HepG2 (cell line): Measurements from ENCODE around the gene SALL4. TPM values are rescaled to one million over a fixed set of nuclear protein-coding genes. Genes with fewer than 3 reads are reported as not detected.

Source experiments
- ARID2 ChIP-seq: sonication (generic); formaldehyde crosslinking; IDR thresholded peaks from 2 replicates; pipeline ENCODE4 v1.8.1; 2022; ENCODE audit warnings: mild to moderate bottlenecking, missing genetic modification reagents, borderline replicate concordance
- HES4 ChIP-seq: sonication (generic); formaldehyde crosslinking; IDR thresholded peaks from 2 replicates; pipeline ENCODE4 v1.9.0; 2021; ENCODE audit warnings: mild to moderate bottlenecking, missing genetic modification reagents, borderline replicate concordance
- HMGA1 ChIP-seq: sonication (generic); formaldehyde crosslinking; conservative IDR thresholded peaks from 2 replicates; pipeline ENCODE4 v1.4.0; 2020; ENCODE audit warnings: missing genetic modification reagents
- IRF1 ChIP-seq: sonication (generic); formaldehyde crosslinking; IDR thresholded peaks from 2 replicates; pipeline ENCODE4 v1.4.0; 2020; ENCODE audit warnings: low read depth, mild to moderate bottlenecking, missing genetic modification reagents
- MYC ChIP-seq: sonication (generic); formaldehyde crosslinking; IDR thresholded peaks from 2 replicates; pipeline ENCODE4 v1.9.0; 2021; ENCODE audit warnings: missing genetic modification reagents, borderline replicate concordance
- TEAD3 ChIP-seq: optimal IDR thresholded peaks from 2 replicates; pipeline ENCODE3; 2016; ENCODE audit warnings: borderline replicate concordance
- THAP9 ChIP-seq: sonication (generic); formaldehyde crosslinking; IDR thresholded peaks from 2 replicates; pipeline ENCODE4; 2020; ENCODE audit warnings: missing genetic modification reagents, mild to moderate bottlenecking, borderline replicate concordance
- UBTF ChIP-seq: sonication (generic); formaldehyde crosslinking; IDR thresholded peaks from 2 replicates; pipeline ENCODE4 v1.4.0; 2020; ENCODE audit warnings: mild to moderate bottlenecking, missing genetic modification reagents
- ZBTB34 ChIP-seq: sonication (generic); formaldehyde crosslinking; IDR thresholded peaks from 2 replicates; pipeline ENCODE4 v1.8.0; 2022; ENCODE audit warnings: mild to moderate bottlenecking, missing genetic modification reagents
- ZNF160 ChIP-seq: sonication (generic); formaldehyde crosslinking; IDR thresholded peaks from 2 replicates; pipeline ENCODE4 v1.8.0; 2022; ENCODE audit warnings: mild to moderate bottlenecking, inconsistent platforms, missing genetic modification reagents
- ZNF232 ChIP-seq: sonication (generic); formaldehyde crosslinking; IDR thresholded peaks from 2 replicates; pipeline ENCODE4 v1.4.0; 2020; ENCODE audit warnings: missing genetic modification reagents, borderline replicate concordance
- ZNF296 ChIP-seq: sonication (generic); formaldehyde crosslinking; conservative IDR thresholded peaks from 2 replicates; pipeline ENCODE4 v1.5.0; 2020; ENCODE audit warnings: mild to moderate bottlenecking, missing genetic modification reagents
- ZNF562 ChIP-seq: sonication (generic); formaldehyde crosslinking; IDR thresholded peaks from 2 replicates; pipeline ENCODE4 v1.8.0; 2022; ENCODE audit warnings: missing genetic modification reagents, borderline replicate concordance
- ZNF713 ChIP-seq: sonication (generic); formaldehyde crosslinking; IDR thresholded peaks from 2 replicates; pipeline ENCODE4 v1.4.0; 2020; ENCODE audit warnings: mild to moderate bottlenecking, missing genetic modification reagents
- ZNF724P ChIP-seq: sonication (generic); formaldehyde crosslinking; IDR thresholded peaks from 2 replicates; pipeline ENCODE4 v1.8.0; 2022; ENCODE audit warnings: missing genetic modification reagents, borderline replicate concordance
- ZNF781 ChIP-seq: sonication (generic); formaldehyde crosslinking; IDR thresholded peaks from 2 replicates; pipeline ENCODE4 v1.5.1; 2020; ENCODE audit warnings: borderline replicate concordance, mild to moderate bottlenecking, missing genetic modification reagents; ENCODE audit errors: not compliant biosample characterization
- ZNF83 ChIP-seq: sonication (generic); formaldehyde crosslinking; IDR thresholded peaks from 2 replicates; pipeline ENCODE4 v1.4.0; 2020; ENCODE audit warnings: missing genetic modification reagents, mild to moderate bottlenecking, borderline replicate concordance
- polyA plus RNA-seq, 8 experiments: library from polyadenylated mRNA; depleted of rRNA in 3 of 8; stranded (reverse) in 7 of 8; unstranded in 1 of 8; fragments of >200 nt; fragmentation: Illumina TruSeq in 4 of 8; extraction: Trizol in 4 of 8; gene quantifications; 2 replicates each; pipeline versions ENCODE4 v1.2.1 to v1.2.3, GENCODE V29; 2011 to 2016; ENCODE audit warnings: low read depth in 4 of 8, missing spikeins in 1 of 8, mixed read lengths in 1 of 8; ENCODE audit not compliant: insufficient read depth in 1 of 8
- total RNA-seq, 5 experiments: library from RNA; depleted of rRNA; stranded (reverse); fragments of >200 nt; fragmentation: Illumina TruSeq; extraction: Trizol; gene quantifications; 2 replicates each; pipeline ENCODE4 v1.2.3, GENCODE V29; 2016; ENCODE audit warnings: low read depth in 1 of 5
- TF ChIP-seq, protein P1 (sequence below): sonication (generic); formaldehyde crosslinking; IDR thresholded peaks from 2 replicates; pipeline ENCODE4 v1.5.1; 2020; ENCODE audit warnings: mild to moderate bottlenecking, moderate library complexity, missing genetic modification reagents

The SALL4 gene
- total and polyA plus RNA-seq, 2 of the 13 experiments (the other 11 are each of a cell fraction or from before 2014, with no cell fraction given): 0.33 to 1.8 TPM

- TF ChIP-seq THAP9 (CRISPR knock-in tag) (0 out of 2 replicates have a peak, but pooled peaks have one; percentile 58), MYC (CRISPR knock-in tag) (peak; percentile 56; the same call in 1 of the 2 replicates), HES4 (CRISPR knock-in tag) (no peak), IRF1 (CRISPR knock-in tag) (no peak), ZNF232 (CRISPR knock-in tag) (no peak), ARID2 (CRISPR knock-in tag) (no peak), TEAD3 (CRISPR knock-in tag) (peak; percentile 53), ZNF83 (no peak; the same call in 1 of the 2 replicates), ZNF724P (CRISPR knock-in tag) (no peak), ZNF781 (CRISPR knock-in tag) (no peak), ZNF562 (no peak), ZBTB34 (CRISPR knock-in tag) (no peak), UBTF (CRISPR knock-in tag) (peak; percentile 42; the same call in 1 of the 2 replicates), ZNF713 (CRISPR knock-in tag) (no peak), HMGA1 (no peak), ZNF296 (CRISPR knock-in tag) (no peak), ZNF160 (CRISPR knock-in tag) (no peak)
- TF ChIP-seq, protein P1, sequence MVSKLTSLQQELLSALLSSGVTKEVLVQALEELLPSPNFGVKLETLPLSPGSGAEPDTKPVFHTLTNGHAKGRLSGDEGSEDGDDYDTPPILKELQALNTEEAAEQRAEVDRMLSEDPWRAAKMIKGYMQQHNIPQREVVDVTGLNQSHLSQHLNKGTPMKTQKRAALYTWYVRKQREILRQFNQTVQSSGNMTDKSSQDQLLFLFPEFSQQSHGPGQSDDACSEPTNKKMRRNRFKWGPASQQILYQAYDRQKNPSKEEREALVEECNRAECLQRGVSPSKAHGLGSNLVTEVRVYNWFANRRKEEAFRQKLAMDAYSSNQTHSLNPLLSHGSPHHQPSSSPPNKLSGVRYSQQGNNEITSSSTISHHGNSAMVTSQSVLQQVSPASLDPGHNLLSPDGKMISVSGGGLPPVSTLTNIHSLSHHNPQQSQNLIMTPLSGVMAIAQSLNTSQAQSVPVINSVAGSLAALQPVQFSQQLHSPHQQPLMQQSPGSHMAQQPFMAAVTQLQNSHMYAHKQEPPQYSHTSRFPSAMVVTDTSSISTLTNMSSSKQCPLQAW (CRISPR knock-in tag): no peak
These were observed 33.4 kb downstream of the SALL4 start (continued) for GRCh38 chr20:51768759-51769517.
